Effector memory CD8-positive, alpha-beta T cell (primary cell): ENCODE data around the gene FTL.

Source experiments
- ATAC-seq: fragments of 150-1000 bp; cut with Tn5 transposase; replicated peaks from 2 replicates; pipeline ENCODE4 v1.10.0; 2021; ENCODE audit warnings: mild to moderate bottlenecking, moderate library complexity
- DNase-seq, 3 experiments: peaks; one replicate each; pipeline ENCODE4 v3.0.0; 2021
- H3K27ac Mint-ChIP-seq, 2 donors: one replicate each; pipeline ENCODE4 v1.8.0; 2022; ENCODE audit warnings: mild to moderate bottlenecking in 2 of 2, mixed read lengths in 2 of 2, moderate library complexity in 2 of 2
- H3K27me3 Mint-ChIP-seq, 2 donors: one replicate each; pipeline ENCODE4 v1.8.0; 2022; ENCODE audit warnings: mixed read lengths in 2 of 2
- H3K36me3 Mint-ChIP-seq: one replicate; pipeline ENCODE4 v1.8.0; 2022; ENCODE audit warnings: mild to moderate bottlenecking, moderate library complexity, mixed read lengths; ENCODE audit not compliant: insufficient read depth
- H3K4me1 Mint-ChIP-seq, 2 donors: one replicate each; pipeline ENCODE4 v1.8.0; 2022; ENCODE audit warnings: low read depth in 2 of 2, mixed read lengths in 2 of 2
- H3K4me3 Mint-ChIP-seq, 2 donors: one replicate each; pipeline ENCODE4 v1.8.0; 2022; ENCODE audit warnings: mild to moderate bottlenecking in 2 of 2, mixed read lengths in 2 of 2, moderate library complexity in 2 of 2
- H3K9me3 Mint-ChIP-seq, 2 donors: one replicate each; pipeline ENCODE4 v1.8.0; 2022; ENCODE audit warnings: mixed read lengths in 2 of 2

Gene FTL

GRCh38 chr19:48953141-48953540 is 12.0 kb upstream of the FTL start:
- no peak for DNase-seq
- no peak for ATAC-seq
- no peak overlapping the region for H3K27ac Mint-ChIP-seq
- no peaks in the 10 kb centered on the region for H3K27me3 Mint-ChIP-seq
- peaks cover 21% of the 10 kb centered on the region for H3K36me3 Mint-ChIP-seq
- H3K9me3 Mint-ChIP-seq = no peaks in the 10 kb centered on the region
- peak overlapping the region in 1 of 2 donors; percentile 42 for H3K4me3 Mint-ChIP-seq
- H3K4me1 Mint-ChIP-seq = peaks cover 16% of the 10 kb centered on the region in 2 donors

GRCh38 chr19:48953990-48954594 is 11.0 kb upstream of the FTL start:
- Mint-ChIP-seq H3K4me1 (peaks cover 16 to 18% of the 10 kb centered on the region in 2 donors), H3K4me3 (peak overlapping the region; percentile 88 to 91), H3K27ac (peak overlapping the region; percentile 89 to 91), H3K36me3 (peaks cover 25% of the 10 kb centered on the region), H3K27me3 (no peaks in the 10 kb centered on the region), H3K9me3 (no peaks in the 10 kb centered on the region)
- no peak for DNase-seq
- no peak for ATAC-seq

- ATAC-seq (peak; percentile 93), DNase-seq (peak; percentile 68 to 77 (median 74))
- Mint-ChIP-seq H3K9me3 (no peaks in the 10 kb centered on the region), H3K36me3 (peaks cover 25% of the 10 kb centered on the region), H3K4me3 (peak within 1 kb of the TSS; percentile 88 to 91), H3K4me1 (peaks cover 16 to 18% of the 10 kb centered on the region in 2 donors), H3K27ac (peak within 1 kb of the TSS; percentile 89 to 91), H3K27me3 (no peaks in the 10 kb centered on the region)
Observed at GRCh38 chr19:48954595-48955307, 10.4 kb upstream of the FTL start, which contains the start of gene BAX. BAX (plus strand) TSS chr19:48954875; CDS start chr19:48954929, 54 bp downstream.

- H3K4me1 Mint-ChIP-seq = peaks cover 16 to 18% of the 10 kb centered on the region in 2 donors
- ATAC-seq (no peak), DNase-seq (no peak)
- H3K4me3 Mint-ChIP-seq = peak overlapping the region; percentile 88 to 91
- H3K9me3 Mint-ChIP-seq = no peaks in the 10 kb centered on the region
- H3K27ac Mint-ChIP-seq = peak overlapping the region; percentile 69 to 91
- H3K36me3 Mint-ChIP-seq = peaks cover 25% of the 10 kb centered on the region
- no peaks in the 10 kb centered on the region for H3K27me3 Mint-ChIP-seq
Observed at GRCh38 chr19:48955308-48955958, 9.7 kb upstream of the FTL start.

GRCh38 chr19:48958006-48958405 is 7.1 kb upstream of the FTL start:
- H3K36me3 Mint-ChIP-seq = peaks cover 33% of the 10 kb centered on the region
- peaks cover 29 to 38% of the 10 kb centered on the region in 2 donors for H3K4me1 Mint-ChIP-seq
- ATAC-seq = no peak
- DNase-seq = no peak
- no peak overlapping the region for H3K27ac Mint-ChIP-seq
- no peak overlapping the region for H3K4me3 Mint-ChIP-seq
- H3K9me3 Mint-ChIP-seq = no peaks in the 10 kb centered on the region
- H3K27me3 Mint-ChIP-seq = no peaks in the 10 kb centered on the region

GRCh38 chr19:48959341-48960239 is 5.5 kb upstream of the FTL start:
- Mint-ChIP-seq H3K4me3 (no peak overlapping the region), H3K36me3 (peaks cover 33% of the 10 kb centered on the region), H3K9me3 (no peaks in the 10 kb centered on the region), H3K4me1 (peaks cover 41 to 49% of the 10 kb centered on the region in 2 donors), H3K27ac (peak overlapping the region in 1 of 2 donors; percentile 39), H3K27me3 (no peaks in the 10 kb centered on the region)
- ATAC-seq = no peak
- DNase-seq = no peak

GRCh38 chr19:48961051-48961649 is 4.0 kb upstream of the FTL start:
- no peak overlapping the region for H3K27ac Mint-ChIP-seq
- peaks cover 47 to 54% of the 10 kb centered on the region in 2 donors for H3K4me1 Mint-ChIP-seq
- peaks cover 42% of the 10 kb centered on the region for H3K36me3 Mint-ChIP-seq
- H3K9me3 Mint-ChIP-seq = no peaks in the 10 kb centered on the region
- H3K4me3 Mint-ChIP-seq = no peak overlapping the region
- ATAC-seq (no peak), DNase-seq (no peak)
- no peaks in the 10 kb centered on the region for H3K27me3 Mint-ChIP-seq

- Mint-ChIP-seq H3K27me3 (no peaks in the 10 kb centered on the region), H3K36me3 (peaks cover 43% of the 10 kb centered on the region), H3K27ac (peak overlapping the region; percentile 95 to 99), H3K4me1 (peaks cover 49 to 56% of the 10 kb centered on the region in 2 donors), H3K9me3 (no peaks in the 10 kb centered on the region), H3K4me3 (peak overlapping the region; percentile 97 to 98)
- ATAC-seq = no peak
- DNase-seq = no peak
Observed at GRCh38 chr19:48961673-48962028, 3.5 kb upstream of the FTL start.

- Mint-ChIP-seq H3K36me3 (peaks cover 43% of the 10 kb centered on the region), H3K9me3 (no peaks in the 10 kb centered on the region), H3K27ac (peak overlapping the region; percentile 95 to 99), H3K27me3 (no peaks in the 10 kb centered on the region), H3K4me1 (peaks cover 49 to 55% of the 10 kb centered on the region in 2 donors), H3K4me3 (peak overlapping the region; percentile 97 to 98)
- DNase-seq (peak in 1 of 3 experiments; percentile 19), ATAC-seq (no peak)
Observed at GRCh38 chr19:48962029-48962848, 2.9 kb upstream of the FTL start.

- peak overlapping the region; percentile 95 to 99 for H3K27ac Mint-ChIP-seq
- H3K27me3 Mint-ChIP-seq = no peaks in the 10 kb centered on the region
- peak overlapping the region; percentile 97 to 98 for H3K4me3 Mint-ChIP-seq
- no peaks in the 10 kb centered on the region for H3K9me3 Mint-ChIP-seq
- peaks cover 49% of the 10 kb centered on the region for H3K36me3 Mint-ChIP-seq
- peaks cover 49 to 56% of the 10 kb centered on the region in 2 donors for H3K4me1 Mint-ChIP-seq
- DNase-seq = no peak
- no peak for ATAC-seq
Observed at GRCh38 chr19:48962849-48963165, 2.3 kb upstream of the FTL start.

- Mint-ChIP-seq H3K4me3 (peak overlapping the region; percentile 97 to 98), H3K9me3 (no peaks in the 10 kb centered on the region), H3K27ac (peak overlapping the region; percentile 95 to 99), H3K27me3 (no peaks in the 10 kb centered on the region), H3K4me1 (peaks cover 49 to 61% of the 10 kb centered on the region in 2 donors), H3K36me3 (peaks cover 53% of the 10 kb centered on the region)
- no peak for ATAC-seq
- peak in 1 of 3 experiments; percentile 22 for DNase-seq
Observed at GRCh38 chr19:48963371-48964204, 1.5 kb upstream of the FTL start.
